Endothelial cell of umbilical vein (primary cell): ENCODE data around the gene EOGT. TPM values are rescaled to one million over a fixed set of nuclear protein-coding genes. Genes with fewer than 3 reads are reported as not detected.
A peak's percentile ranks its signal among the peaks of the same experiment; 100 is the strongest.

ENCODE experiments used
- BruUV-seq: library from RNA; stranded (reverse); fragments of 400-500 nt; replicated peaks from 2 replicates; lab custom pipeline; 2021; lab: Mats Ljungman, UMichigan
- CTCF ChIA-PET: fragments of 300-600, 350-600 bp; sonication (Branson Sonifier 250); formaldehyde crosslinking; loops from one replicate; lab custom pipeline; 2021; ENCODE audit warnings: antibody characterized with exemption, inconsistent platforms; lab: Charles Lee
- POLR2A ChIA-PET: fragments of 300-600, 350-600 bp; sonication (Branson Sonifier 250); formaldehyde crosslinking; loops from one replicate; lab custom pipeline; 2021; ENCODE audit warnings: antibody characterized with exemption, inconsistent platforms; lab: Charles Lee
- DNase-seq: peaks from one replicate; pipeline ENCODE4 v3.0.0-alpha.2; 2011; ENCODE audit warnings: low read depth, low spot score
- FAIRE-seq: peaks from 2 replicates; lab custom pipeline; 2011; peaks lifted over from hg19 to GRCh38; lab: Jason Lieb, UNC
- H2AFZ ChIP-seq: 2 replicates; pipeline ENCODE4 v1.6.0; 2012; ENCODE audit warnings: low read depth, low read length, control low read depth, inconsistent platforms
- H3K27ac ChIP-seq: 2 replicates; pipeline ENCODE4 v1.5.1; 2011; ENCODE audit warnings: low read depth, mild to moderate bottlenecking, control low read depth, low read length, moderate library complexity; ENCODE audit not compliant: insufficient read depth
- H3K27me3 ChIP-seq, 2 experiments: 2 replicates each; pipeline versions ENCODE4 v1.6.0 to v1.6.1; 2011; ENCODE audit warnings: low read length in 2 of 2, mixed read lengths in 1 of 2; ENCODE audit not compliant: control insufficient read depth in 2 of 2, insufficient read depth in 2 of 2
- H3K36me3 ChIP-seq, 2 experiments: 2 replicates in 1 of 2; 3 replicates in 1 of 2; pipeline ENCODE4 v1.5.1; 2011; ENCODE audit warnings: low read length in 2 of 2, mild to moderate bottlenecking in 1 of 2, moderate library complexity in 1 of 2; ENCODE audit not compliant: control insufficient read depth in 2 of 2, insufficient read depth in 2 of 2; ENCODE audit errors: extremely low read depth in 1 of 2
- H3K4me1 ChIP-seq: 3 replicates; pipeline ENCODE4 v1.5.1; 2011; ENCODE audit warnings: mild to moderate bottlenecking, low read length; ENCODE audit not compliant: control insufficient read depth, insufficient read depth; ENCODE audit errors: extremely low read depth
- H3K4me2 ChIP-seq: 2 replicates; pipeline ENCODE4 v1.6.1; 2011; ENCODE audit warnings: low read length, control low read depth, mixed read lengths; ENCODE audit not compliant: insufficient read depth
- H3K4me3 ChIP-seq, 3 experiments: fragments of 200-600 bp in 1 of 3; sonication (generic), shearing (Covaris generic) in 1 of 3; replicated peaks in 1 of 3; 2 replicates each; pipeline ENCODE4 v1.5.1; 2011 to 2016; ENCODE audit warnings: control low read depth in 3 of 3, low read length in 3 of 3, mild to moderate bottlenecking in 2 of 3, inconsistent platforms in 1 of 3, low read depth in 1 of 3, moderate library complexity in 1 of 3; ENCODE audit not compliant: insufficient read depth in 1 of 3
- H3K79me2 ChIP-seq: 2 replicates; pipeline ENCODE4 v1.6.0; 2012; ENCODE audit warnings: low read length, inconsistent platforms; ENCODE audit not compliant: control insufficient read depth, insufficient read depth
- H3K9ac ChIP-seq: replicated peaks from 2 replicates; pipeline ENCODE3; 2011; ENCODE audit warnings: low read length, control low read depth; ENCODE audit not compliant: insufficient read depth; ENCODE audit errors: extremely low read depth
- H3K9me1 ChIP-seq: replicated peaks from 3 replicates; pipeline ENCODE4 v1.6.0; 2011; ENCODE audit warnings: mild to moderate bottlenecking, low read length; ENCODE audit not compliant: control insufficient read depth, insufficient read depth; ENCODE audit errors: extremely low read depth
- H3K9me3 ChIP-seq: replicated peaks from 2 replicates; pipeline ENCODE4 v1.5.1; 2012; ENCODE audit warnings: low read length, inconsistent platforms; ENCODE audit not compliant: control insufficient read depth, insufficient read depth
- H4K20me1 ChIP-seq: replicated peaks from 2 replicates; pipeline ENCODE3; 2011; ENCODE audit warnings: mild to moderate bottlenecking, low read length; ENCODE audit not compliant: control insufficient read depth, insufficient read depth; ENCODE audit errors: extremely low read depth
- EZH2 ChIP-seq: IDR thresholded peaks from 2 replicates; pipeline ENCODE4 v1.6.1; 2012; ENCODE audit warnings: borderline replicate concordance, low read depth, mild to moderate bottlenecking, moderate library complexity, low read length, inconsistent platforms; ENCODE audit not compliant: severe bottlenecking
- FOS ChIP-seq: IDR thresholded peaks from 2 replicates; pipeline ENCODE4 v1.6.1; 2011; ENCODE audit warnings: mild to moderate bottlenecking, low read length, moderate library complexity, borderline replicate concordance; ENCODE audit not compliant: insufficient read depth
- GATA2 ChIP-seq: IDR thresholded peaks from 2 replicates; pipeline ENCODE4 v1.7.0; 2011; ENCODE audit warnings: low read depth, mild to moderate bottlenecking, moderate library complexity, mixed read lengths, low read length; ENCODE audit not compliant: insufficient read length, insufficient read depth
- JUN ChIP-seq: IDR thresholded peaks from 2 replicates; pipeline ENCODE4 v1.6.1; 2011; ENCODE audit warnings: borderline replicate concordance, low read depth; ENCODE audit not compliant: insufficient read length, insufficient read depth
- POLR2A ChIP-seq: IDR thresholded peaks from 2 replicates; pipeline ENCODE4 v1.6.1; 2012; ENCODE audit warnings: low read depth, mild to moderate bottlenecking, control low read depth, low read length
- dilution Hi-C: fragments of 300-500 bp; cut with MboI; formaldehyde crosslinking; loops from one replicate; pipeline ENCODE4 v1.15.0; 2019; ENCODE audit warnings: low sequenced_read_pairs; ENCODE audit not compliant: extremely low pct_ligation_motif_present
- intact Hi-C: fragments of 100-400 bp; cut with micrococcal nuclease; formaldehyde crosslinking; loops from one replicate; pipeline ENCODE4 v1.10.0; 2022
- polyA plus RNA-seq, 4 experiments: library from polyadenylated mRNA; depleted of rRNA in 3 of 4; stranded (reverse) in 3 of 4; unstranded in 1 of 4; fragments of >200 nt; gene quantifications; 2 replicates each; pipeline versions ENCODE4 v1.2.1 to v1.2.3, GENCODE V29; 2011 to 2012; ENCODE audit warnings: missing spikeins in 1 of 4
- total RNA-seq: library from RNA; stranded (reverse); gene quantifications from 2 replicates; pipeline ENCODE4 v1.2.3, GENCODE V29; 2021
- TF ChIP-seq, protein P1 (sequence below), 2 donors: IDR thresholded peaks; 1 replicate in 1 of 2; 2 replicates in 1 of 2; pipeline ENCODE4 v1.5.1; 2011; ENCODE audit warnings: low read length in 2 of 2, mild to moderate bottlenecking in 2 of 2, moderate library complexity in 2 of 2, control low read depth in 1 of 2, inconsistent platforms in 1 of 2, low read depth in 1 of 2; ENCODE audit not compliant: insufficient read depth in 1 of 2; ENCODE audit errors: extremely low read depth in 1 of 2

EOGT gene
- total and polyA plus RNA-seq, 2 donors (not counting 3 experiments of a cell fraction or from before 2014, with no cell fraction given), result 35.6 to 99.4 TPM

DNA sequence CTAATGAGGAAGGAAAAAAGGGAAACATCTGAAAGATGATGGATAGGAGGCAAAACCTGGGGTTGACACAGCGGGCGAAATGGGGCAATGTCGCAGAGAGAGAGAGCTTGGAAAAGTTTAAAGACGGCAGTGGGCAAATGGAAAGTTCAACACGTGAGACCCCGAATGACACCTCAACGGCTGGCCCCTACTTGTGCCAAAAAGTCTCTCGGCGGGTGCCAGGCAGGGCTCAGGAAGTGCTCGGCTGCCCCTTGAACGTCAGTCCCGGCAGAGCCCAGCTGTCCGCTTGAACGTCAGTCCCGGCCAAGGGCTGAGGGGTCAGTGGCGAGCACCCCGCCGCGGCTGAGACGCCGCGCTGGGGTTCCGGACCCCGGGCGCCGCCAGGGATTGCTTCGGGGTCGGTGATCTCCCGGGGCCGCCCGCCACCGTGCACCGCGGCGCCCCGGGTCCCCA, 658 bp downstream of the EOGT start:
- H3K9me1 ChIP-seq, result no peaks in the 10 kb centered on the region
- H4K20me1 ChIP-seq, result no peaks in the 10 kb centered on the region
- no peaks in the 10 kb centered on the region for H3K9me3 ChIP-seq
- H3K27ac ChIP-seq, result peak overlapping the region; percentile 97
- peak overlapping the region; percentile 14 for H2AFZ ChIP-seq
- ChIA-PET POLR2A (interaction anchor here (0.5 to 1.9 kb wide), 2 partner anchors 20 to 85 kb away, joined by 3 to 8 read pairs; no protein-coding TSS in a partner anchor), CTCF (interaction anchor here (1.2 to 2.7 kb wide), 5 partner anchors 11 to 39 kb away, joined by 4 to 14 read pairs (median 5); partner anchors contain the start of gene TMF1)
- H3K36me3 ChIP-seq, result peaks cover 2 to 4% of the 10 kb centered on the region in 2 experiments
- peak overlapping the region; percentile 56 to 80 (median 76) for H3K4me3 ChIP-seq
- TF ChIP-seq, protein P1, sequence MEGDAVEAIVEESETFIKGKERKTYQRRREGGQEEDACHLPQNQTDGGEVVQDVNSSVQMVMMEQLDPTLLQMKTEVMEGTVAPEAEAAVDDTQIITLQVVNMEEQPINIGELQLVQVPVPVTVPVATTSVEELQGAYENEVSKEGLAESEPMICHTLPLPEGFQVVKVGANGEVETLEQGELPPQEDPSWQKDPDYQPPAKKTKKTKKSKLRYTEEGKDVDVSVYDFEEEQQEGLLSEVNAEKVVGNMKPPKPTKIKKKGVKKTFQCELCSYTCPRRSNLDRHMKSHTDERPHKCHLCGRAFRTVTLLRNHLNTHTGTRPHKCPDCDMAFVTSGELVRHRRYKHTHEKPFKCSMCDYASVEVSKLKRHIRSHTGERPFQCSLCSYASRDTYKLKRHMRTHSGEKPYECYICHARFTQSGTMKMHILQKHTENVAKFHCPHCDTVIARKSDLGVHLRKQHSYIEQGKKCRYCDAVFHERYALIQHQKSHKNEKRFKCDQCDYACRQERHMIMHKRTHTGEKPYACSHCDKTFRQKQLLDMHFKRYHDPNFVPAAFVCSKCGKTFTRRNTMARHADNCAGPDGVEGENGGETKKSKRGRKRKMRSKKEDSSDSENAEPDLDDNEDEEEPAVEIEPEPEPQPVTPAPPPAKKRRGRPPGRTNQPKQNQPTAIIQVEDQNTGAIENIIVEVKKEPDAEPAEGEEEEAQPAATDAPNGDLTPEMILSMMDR (IDR thresholded peaks at IDR 0.05; ENCODE audit: extremely low read depth in 1 of 2, insufficient read depth in 1 of 2, low read depth in 1 of 2, low read length in 2 of 2), result peak in 1 of 2 donors; percentile 23
- no peak for TF ChIP-seq POLR2A
- peak; percentile 65 for DNase-seq
- no peak for FAIRE-seq
- peaks cover 53% of the 10 kb centered on the region for H3K4me1 ChIP-seq
- peak overlapping the region; percentile 92 for H3K4me2 ChIP-seq
- no peaks in the 10 kb centered on the region for H3K27me3 ChIP-seq
- no TSS peak for BruUV-seq
- peaks cover 12% of the 10 kb centered on the region for H3K79me2 ChIP-seq
- dilution Hi-C loops (no loop called here), intact Hi-C loops (loop anchor here (1.0 to 2.0 kb wide), 3 partner anchors 20 to 72 kb away; partner anchors contain the start of gene ARL6IP5)
- peak overlapping the region; percentile 98 for H3K9ac ChIP-seq

DNA sequence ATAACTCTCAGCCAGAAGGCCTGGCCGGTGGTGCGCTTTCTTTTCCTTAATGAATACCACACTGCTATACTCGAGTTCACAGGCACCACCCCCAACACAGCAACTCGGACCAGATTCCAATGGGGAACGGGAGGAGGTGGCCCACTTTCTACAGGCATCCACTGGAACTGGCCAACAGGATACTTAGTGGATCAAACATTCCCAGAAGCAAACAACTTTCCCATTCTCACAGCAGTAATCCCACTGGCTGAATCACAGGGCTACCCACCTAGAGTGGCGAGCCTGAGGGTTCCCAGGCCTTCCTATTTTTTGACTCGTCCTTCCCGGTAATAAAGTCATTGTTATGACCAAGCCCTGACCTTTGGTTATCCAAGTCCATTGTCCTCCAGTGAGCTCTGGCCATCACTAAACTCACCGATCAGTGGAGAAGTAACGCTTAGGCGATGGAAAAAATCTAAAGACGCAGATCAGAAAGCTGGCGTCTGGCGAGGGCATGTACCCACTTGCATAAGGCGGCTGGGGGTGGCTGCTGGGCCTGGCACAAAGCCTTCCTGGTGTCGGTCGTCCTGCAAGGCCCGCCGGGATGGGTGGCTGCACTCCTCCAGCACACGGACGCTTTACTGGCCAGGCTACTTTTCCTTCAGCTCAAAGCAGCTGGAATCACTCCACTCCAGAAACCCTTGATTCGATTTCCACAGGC, 1.2 kb downstream of the EOGT start:
- Histone ChIP-seq H3K27me3 (no peaks in the 10 kb centered on the region), H4K20me1 (no peaks in the 10 kb centered on the region), H3K27ac (peak overlapping the region; percentile 97), H3K4me1 (peaks cover 52% of the 10 kb centered on the region), H3K4me3 (peak overlapping the region; percentile 56 to 80 (median 76)), H3K9ac (peak overlapping the region; percentile 98), H3K79me2 (peaks cover 12% of the 10 kb centered on the region), H3K4me2 (peak overlapping the region; percentile 92), H3K9me3 (no peaks in the 10 kb centered on the region), H3K9me1 (no peaks in the 10 kb centered on the region), H2AFZ (peak overlapping the region; percentile 14), H3K36me3 (peaks cover 2 to 5% of the 10 kb centered on the region in 2 experiments)
- dilution Hi-C loops (no loop called here), intact Hi-C loops (loop anchor here (2.0 kb wide), 1 partner anchor 73 kb away; the partner anchor contains the start of gene ARL6IP5)
- CTCF ChIA-PET, result interaction anchor here (1.9 to 2.7 kb wide), 2 partner anchors 10 to 19 kb away, joined by 5 to 14 read pairs; no protein-coding TSS in a partner anchor
- TF ChIP-seq POLR2A (no peak), JUN (no peak), FOS (no peak), GATA2 (no peak), EZH2 (no peak)
- POLR2A ChIA-PET, result interaction anchor here (0.5 to 1.9 kb wide), 2 partner anchors 20 to 85 kb away, joined by 3 to 8 read pairs; no protein-coding TSS in a partner anchor
- FAIRE-seq (peak; percentile 71), DNase-seq (peak; percentile 80)
- BruUV-seq, result TSS peak; percentile 28
